CD4-positive, alpha-beta T cell treated with Interleukin-15 for 4 hours (primary cell): ENCODE data around the gene ZNF438.
"Not testable (repeated sequence)": the region's sequence is repeated elsewhere in the genome, so short reads cannot be mapped to it uniquely, and the experiment has no call there.

Experiments
- DNase-seq: peaks from one replicate; pipeline ENCODE4 v3.0.0-alpha.2; 2020; ENCODE audit warnings: low spot score

ZNF438 gene

GRCh38 chr10:31041011-31041410 lies 9.3 kb upstream of the ZNF438 start:
- DNase-seq: no peak

DNA sequence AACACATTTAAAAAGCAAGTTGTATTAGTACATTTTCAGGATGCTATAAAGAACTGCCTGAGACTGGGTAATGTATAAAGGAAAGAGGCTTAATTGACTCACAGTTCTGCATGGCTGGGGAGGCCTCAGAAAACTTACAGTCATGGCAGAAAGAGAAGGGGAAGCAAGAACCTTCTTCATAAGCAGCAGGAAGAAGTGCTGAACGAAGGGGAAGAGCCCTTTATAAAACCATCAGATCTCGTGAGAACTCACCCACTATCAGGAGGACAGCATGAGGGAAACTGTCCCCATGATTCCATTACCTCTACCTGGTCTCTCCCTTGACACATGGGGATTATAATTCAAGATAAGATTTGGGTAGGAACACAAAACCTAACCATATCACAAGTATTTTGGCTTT lies 7.3 kb upstream of the ZNF438 start:
- not testable (repeated sequence) for DNase-seq

GRCh38 chr10:31037749-31038148 lies 6.1 kb upstream of the ZNF438 start:
- DNase-seq: no peak

DNA sequence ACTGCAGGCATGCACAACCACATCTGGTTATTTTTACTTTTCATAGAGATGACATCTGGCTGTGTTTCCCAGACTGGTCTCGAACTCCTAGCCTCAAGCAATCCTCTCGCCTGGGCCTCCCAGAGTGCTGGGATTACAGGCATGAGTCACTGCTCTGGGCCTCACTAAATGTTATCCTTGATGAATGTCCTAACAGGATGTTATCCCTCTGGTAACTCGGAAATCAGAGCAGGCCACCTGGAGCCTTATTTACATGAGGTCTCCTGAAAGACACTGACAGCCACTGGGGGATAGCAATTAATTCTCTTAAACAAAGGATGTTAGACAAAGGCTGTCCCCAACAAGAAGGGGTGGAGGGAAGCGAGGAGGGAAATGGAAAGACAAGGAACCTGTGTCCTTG lies 4.5 kb upstream of the ZNF438 start:
- no peak for DNase-seq

- DNase-seq: no peak
Measured at GRCh38 chr10:31035266-31035798, 3.7 kb upstream of the ZNF438 start.

DNA sequence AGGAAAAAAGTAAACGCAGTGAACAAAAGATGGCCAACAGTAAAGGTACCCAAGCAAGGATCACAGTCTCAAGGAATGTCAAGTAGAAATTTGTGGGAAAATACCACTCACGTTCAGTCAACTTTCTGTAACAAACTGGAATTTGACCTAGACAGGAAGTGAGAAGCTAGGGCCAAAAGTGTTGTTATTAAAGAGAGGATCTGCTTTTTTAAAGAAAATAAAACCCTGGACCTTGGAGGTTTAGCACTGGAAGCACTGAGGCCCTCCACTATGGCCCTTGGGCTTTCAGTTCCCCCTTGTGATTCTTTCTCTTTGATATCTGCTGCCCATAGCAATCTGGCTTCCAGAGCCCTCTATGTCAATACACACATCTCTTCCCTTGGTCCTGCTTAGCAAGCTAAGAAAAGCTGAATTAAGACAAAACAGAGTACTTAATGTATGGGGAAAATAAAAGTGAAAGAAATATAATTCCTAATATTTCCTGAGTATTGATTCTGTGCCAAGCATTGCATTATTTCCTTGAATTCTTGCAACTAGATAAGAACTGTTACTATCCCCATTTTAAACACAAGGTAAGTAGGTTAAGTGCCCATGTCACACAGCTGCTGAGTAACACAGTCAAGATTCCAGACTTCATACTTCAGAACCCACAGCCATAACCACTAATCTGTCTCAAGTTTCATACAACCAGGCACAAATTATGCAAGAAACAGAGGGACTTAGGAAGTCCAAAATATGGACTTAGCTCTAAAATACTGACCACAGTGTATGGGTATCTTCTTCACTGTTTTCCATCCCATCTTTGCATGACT lies 2.6 kb upstream of the ZNF438 start:
- DNase-seq: no peak

DNA sequence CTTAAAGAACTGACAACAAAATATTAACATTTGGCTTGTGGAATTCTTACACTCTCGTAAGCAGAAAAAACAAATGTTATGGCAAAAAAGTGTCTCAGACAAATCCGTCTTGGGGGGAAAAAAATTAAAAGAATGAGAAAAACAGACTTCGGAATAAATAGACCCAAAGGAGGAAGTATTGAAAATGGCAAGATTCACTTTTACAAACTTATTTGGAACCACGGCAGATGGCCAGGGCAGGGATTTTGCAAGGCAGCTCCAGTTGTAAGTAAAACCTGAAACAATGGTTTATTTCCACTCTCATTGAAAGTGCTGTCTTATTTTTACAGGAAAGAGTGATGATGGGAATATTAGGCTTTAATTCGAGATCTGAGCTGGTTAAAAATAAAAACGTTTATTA lies 1.5 kb upstream of the ZNF438 start:
- no peak for DNase-seq

- peak; percentile 94 for DNase-seq
Measured at GRCh38 chr10:31032258-31033132, 830 bp upstream of the ZNF438 start.

DNA sequence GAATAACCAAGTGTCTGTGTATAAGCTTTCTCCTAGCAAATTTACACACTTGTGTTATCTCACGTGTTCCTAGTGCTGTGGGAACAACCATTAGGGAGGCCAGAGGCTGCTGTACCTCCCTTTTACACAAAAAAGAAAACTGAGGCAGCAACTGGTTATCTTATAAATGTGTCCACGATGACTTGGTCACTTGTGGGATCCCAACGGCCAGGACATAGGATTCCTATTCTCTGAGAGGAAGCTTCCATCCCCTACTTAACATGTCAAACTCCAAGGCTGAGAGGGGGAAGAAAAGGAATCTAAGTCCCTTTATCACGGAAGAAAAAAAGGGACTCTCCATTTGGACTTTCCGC lies 484 bp downstream of the ZNF438 start:
- no peak for DNase-seq

DNA sequence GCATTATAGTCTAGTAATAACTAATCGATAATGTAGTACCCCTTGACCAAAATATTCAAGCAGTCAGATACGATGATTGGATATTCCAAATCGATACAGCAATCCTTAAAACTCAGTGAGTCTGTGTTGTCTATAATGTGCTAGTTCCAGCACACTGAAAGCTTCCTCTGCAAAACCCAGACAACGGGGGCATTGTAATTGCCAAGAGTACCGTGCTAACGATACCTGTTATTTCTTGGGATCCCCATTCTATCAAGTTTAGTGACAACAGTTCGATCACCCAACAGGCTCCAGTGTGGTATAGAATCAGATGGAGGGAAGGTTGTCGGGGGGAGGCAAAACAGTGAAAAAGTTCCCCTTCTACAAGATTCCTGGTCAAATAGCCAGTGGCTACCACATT lies 865 bp downstream of the ZNF438 start:
- no peak for DNase-seq

DNA sequence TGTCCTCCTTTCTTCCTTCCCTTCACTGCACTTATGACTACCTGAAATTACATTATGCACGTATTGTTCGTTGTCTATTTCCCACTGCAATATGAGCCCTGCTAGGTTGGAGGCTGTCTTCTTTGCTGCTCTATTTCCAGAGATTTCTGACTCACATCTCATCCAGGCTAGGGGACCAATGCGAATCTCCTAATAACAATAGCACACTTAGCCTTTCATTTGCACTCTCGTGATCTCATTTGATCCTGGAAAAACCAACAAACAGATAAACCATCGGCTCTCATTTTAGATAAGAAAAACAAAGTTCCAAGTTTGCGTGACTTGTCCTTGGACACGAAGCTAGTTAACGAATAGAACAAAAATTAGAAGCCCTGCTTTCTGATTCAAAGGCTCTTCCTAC lies 1.4 kb downstream of the ZNF438 start:
- DNase-seq: no peak

DNA sequence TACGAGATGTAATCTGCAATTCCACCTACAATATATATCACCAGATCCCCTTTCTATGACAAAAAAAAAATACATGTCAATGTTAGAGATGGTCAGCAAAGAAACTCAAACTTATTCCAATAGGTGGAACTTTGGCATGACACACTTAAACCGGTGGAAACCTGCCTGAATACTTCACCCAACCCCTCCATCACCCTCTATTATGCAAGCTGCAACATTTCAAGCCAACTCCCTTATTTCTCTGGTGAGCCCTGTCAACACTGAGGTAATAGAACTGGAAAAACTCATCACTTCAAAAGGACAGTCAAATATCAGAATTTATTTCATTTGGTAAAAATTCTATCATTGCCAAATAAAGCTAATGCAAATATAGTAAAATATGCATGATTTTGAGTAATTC lies 3.6 kb downstream of the ZNF438 start:
- DNase-seq: no peak

- DNase-seq: not testable (repeated sequence)
Measured at GRCh38 chr10:31026279-31026678, 5.4 kb downstream of the ZNF438 start.

DNA sequence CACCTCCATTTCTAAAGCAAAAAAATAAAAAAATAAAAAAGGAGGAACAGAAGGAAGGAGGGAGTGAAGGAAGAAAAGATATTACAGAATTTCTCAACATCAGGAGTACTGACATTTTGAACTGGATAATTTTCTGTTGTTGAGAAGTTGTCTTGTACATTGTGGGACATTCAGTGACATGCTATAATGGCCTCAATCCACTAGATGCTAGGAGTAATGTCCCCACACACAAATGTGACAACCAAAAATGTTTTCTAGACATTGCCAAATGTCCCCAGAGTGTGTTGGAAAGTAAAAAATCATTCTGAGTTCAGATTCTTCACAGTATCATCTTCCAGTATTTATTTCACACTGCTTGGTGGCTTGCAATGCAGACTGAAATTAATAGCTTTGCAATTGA lies 6.5 kb downstream of the ZNF438 start:
- no peak for DNase-seq

GRCh38 chr10:31023558-31023957 lies 8.1 kb downstream of the ZNF438 start:
- DNase-seq: no peak

GRCh38 chr10:31020209-31020608 lies 11.5 kb downstream of the ZNF438 start:
- no peak for DNase-seq

- DNase-seq: no peak
Measured at GRCh38 chr10:31018962-31019361, 12.7 kb downstream of the ZNF438 start.

DNA sequence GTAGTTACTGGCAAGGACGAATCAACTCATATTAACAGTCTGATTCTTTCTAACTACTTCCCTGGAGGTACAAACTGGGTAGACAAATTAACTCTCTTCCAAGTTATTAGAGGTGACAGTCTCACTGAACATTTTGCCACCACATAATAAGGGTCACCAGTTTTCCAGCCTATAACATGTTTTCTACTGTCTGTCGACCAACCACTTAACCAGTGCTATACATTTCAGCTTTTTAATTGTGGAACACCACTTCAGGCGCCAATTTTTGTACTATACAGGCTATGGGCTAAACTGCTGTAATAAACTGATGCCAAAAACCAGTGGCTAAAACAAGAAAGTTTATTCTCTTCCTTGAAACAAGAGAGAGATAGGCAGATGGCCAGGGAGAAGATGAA lies 13.3 kb downstream of the ZNF438 start:
- no peak for DNase-seq

- DNase-seq: no peak
Measured at GRCh38 chr10:31017534-31018355, 13.9 kb downstream of the ZNF438 start.

DNA sequence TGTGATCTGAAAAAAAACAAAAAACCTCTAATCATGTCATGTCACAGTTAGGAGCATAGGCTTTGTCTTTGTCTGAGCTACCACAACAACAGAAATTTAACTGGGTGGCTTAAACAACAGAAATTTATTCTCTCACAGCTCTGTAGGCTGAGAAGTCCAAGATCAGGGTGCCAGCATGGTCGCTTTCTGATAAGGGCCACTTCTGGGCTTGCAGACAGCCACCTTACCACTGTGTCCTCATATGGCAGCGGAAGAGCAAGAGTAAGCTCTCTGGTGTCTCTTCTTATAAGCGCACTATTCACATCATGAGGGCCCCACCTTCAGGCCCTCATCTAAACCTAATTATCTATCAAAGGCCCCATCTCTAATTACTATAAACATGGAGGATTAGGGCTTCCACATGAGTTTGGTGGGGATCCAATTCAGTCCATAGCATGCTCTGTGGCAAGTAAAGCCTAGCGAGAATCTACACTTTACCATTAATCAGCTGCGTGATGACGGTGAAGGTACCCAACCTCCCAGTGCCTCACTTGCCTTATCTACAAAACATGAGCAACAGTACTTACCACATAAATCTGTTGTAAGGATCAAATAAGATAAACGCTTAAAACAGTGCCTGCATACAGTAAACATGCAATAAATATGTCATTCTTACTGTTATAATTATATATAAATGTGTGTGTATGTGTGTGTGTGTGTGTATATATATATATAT lies 17.3 kb downstream of the ZNF438 start:
- no peak for DNase-seq

- DNase-seq: no peak
Measured at GRCh38 chr10:31013331-31013730, 18.3 kb downstream of the ZNF438 start.

DNA sequence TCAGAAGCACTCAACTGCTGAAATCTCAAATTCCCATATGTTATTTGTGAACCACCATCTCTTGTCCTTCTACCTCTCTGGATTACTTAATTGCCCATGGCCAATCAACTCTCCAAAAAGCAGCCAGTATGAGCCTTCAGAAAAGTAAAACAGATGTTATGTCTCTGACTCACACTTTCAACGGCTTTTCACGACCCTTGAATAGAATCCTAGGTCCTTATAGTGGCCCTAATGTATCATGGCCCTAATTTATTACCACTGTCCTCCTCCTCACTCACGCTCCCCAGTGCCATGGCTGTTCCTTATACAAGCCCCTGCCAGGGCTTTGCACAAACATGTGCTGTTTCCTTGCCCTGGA lies 20.0 kb downstream of the ZNF438 start:
- no peak for DNase-seq
